Brain microvascular endothelial cell (primary cell): ENCODE results near the gene LRSAM1.

Experiments
- DNase-seq: peaks from one replicate; pipeline ENCODE4 v3.0.0-alpha.2; 2020
- H3K27ac ChIP-seq: fragments of 250-450 bp; sonication (Bioruptor Pico); 2 replicates; pipeline ENCODE4 v1.5.1; 2020; ENCODE audit warnings: mild to moderate bottlenecking, moderate library complexity
- H3K27me3 ChIP-seq: fragments of 250-450 bp; sonication (Bioruptor Pico); replicated peaks from 2 replicates; pipeline ENCODE4 v1.5.1; 2020; ENCODE audit warnings: mild to moderate bottlenecking
- H3K36me3 ChIP-seq: fragments of 250-450 bp; sonication (Bioruptor Pico); replicated peaks from 2 replicates; pipeline ENCODE4 v1.5.1; 2020; ENCODE audit warnings: mild to moderate bottlenecking
- H3K4me3 ChIP-seq: 2 replicates; pipeline ENCODE4 v1.5.1; 2011; ENCODE audit warnings: low read depth, mild to moderate bottlenecking, control low read depth, low read length, moderate library complexity
- in situ Hi-C: cut with HindIII; loops from 2 replicates; pipeline ENCODE4 v1.10.0; 2017; ENCODE audit warnings: low sequenced_read_pairs, low pct_ligation_motif_present
- TF ChIP-seq, protein P1 (sequence below): IDR thresholded peaks from 2 replicates; pipeline ENCODE4 v1.5.1; 2011; ENCODE audit warnings: low read depth, mild to moderate bottlenecking, moderate library complexity, low read length, control low read depth, inconsistent platforms; ENCODE audit errors: missing control alignments

The LRSAM1 gene

DNA sequence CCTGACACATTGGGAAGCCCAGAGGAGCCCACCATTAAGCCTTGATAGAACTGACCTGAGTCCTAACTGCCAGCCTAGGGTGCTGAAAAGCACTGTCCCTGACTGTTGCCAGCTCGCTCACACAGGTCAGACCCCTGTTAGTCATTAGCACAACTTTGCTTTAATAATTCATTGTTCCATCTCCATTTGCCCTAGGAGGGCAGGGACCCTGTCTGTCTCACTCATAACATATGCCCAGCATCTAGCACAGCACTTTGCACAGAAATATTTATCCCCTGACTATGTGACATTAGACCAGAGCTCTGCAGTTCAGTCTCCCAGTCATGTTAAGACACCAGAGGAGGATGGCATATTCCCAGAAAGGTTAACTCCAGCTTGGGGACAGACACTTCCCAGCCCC is 99.0 kb downstream of the LRSAM1 start:
- Histone ChIP-seq H3K27ac (no peak overlapping the region), H3K27me3 (no peaks in the 10 kb centered on the region), H3K4me3 (no peak overlapping the region), H3K36me3 (peaks cover 17% of the 10 kb centered on the region)
- DNase-seq, result no peak
- in situ Hi-C loops, result no loop called here
- TF ChIP-seq, protein P1, sequence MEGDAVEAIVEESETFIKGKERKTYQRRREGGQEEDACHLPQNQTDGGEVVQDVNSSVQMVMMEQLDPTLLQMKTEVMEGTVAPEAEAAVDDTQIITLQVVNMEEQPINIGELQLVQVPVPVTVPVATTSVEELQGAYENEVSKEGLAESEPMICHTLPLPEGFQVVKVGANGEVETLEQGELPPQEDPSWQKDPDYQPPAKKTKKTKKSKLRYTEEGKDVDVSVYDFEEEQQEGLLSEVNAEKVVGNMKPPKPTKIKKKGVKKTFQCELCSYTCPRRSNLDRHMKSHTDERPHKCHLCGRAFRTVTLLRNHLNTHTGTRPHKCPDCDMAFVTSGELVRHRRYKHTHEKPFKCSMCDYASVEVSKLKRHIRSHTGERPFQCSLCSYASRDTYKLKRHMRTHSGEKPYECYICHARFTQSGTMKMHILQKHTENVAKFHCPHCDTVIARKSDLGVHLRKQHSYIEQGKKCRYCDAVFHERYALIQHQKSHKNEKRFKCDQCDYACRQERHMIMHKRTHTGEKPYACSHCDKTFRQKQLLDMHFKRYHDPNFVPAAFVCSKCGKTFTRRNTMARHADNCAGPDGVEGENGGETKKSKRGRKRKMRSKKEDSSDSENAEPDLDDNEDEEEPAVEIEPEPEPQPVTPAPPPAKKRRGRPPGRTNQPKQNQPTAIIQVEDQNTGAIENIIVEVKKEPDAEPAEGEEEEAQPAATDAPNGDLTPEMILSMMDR, result no peak

DNA sequence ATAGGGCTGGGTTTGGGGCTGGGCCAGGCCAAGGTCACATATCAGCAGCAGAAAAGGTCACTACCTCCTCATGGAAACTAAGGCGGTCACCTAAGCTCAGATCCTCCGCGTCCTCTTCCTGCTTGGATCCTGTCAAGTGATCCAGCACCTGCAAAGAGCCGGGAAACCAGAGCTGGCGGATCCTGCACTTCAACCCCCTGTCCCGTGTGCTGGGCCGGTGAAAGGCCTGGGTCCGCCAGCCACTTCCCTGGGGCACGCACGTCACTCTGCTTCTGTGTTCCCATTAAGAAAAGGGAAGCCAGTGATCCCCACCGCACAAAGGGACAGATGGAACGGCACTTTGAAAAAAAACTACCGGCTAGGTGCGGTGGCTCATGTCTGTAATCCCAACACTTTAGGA is 99.4 kb downstream of the LRSAM1 start:
- Histone ChIP-seq H3K27ac (no peak overlapping the region), H3K4me3 (no peak overlapping the region), H3K36me3 (peaks cover 17% of the 10 kb centered on the region), H3K27me3 (no peaks in the 10 kb centered on the region)
- DNase-seq, result no peak
- TF ChIP-seq, protein P1, result no peak
- in situ Hi-C loops, result no loop called here
